Sigmoid colon (tissue), 4 donors: ENCODE data around the gene SLC6A1.

Source experiments
- CTCF ChIP-seq, 4 experiments: fragments of 450-650 bp in 3 of 4; fragments of 200-600 bp in 1 of 4; IDR thresholded peaks; one replicate each; pipeline ENCODE4 v1.5.1; 2016 to 2019; ENCODE audit warnings: antibody characterized with exemption in 4 of 4, mild to moderate bottlenecking in 3 of 4, moderate library complexity in 2 of 4
- EP300 ChIP-seq, 4 donors: sonication (generic); formaldehyde crosslinking; IDR thresholded peaks; one replicate each; pipeline ENCODE4 v1.6.1; 2017; ENCODE audit warnings: antibody characterized with exemption in 4 of 4
- POLR2AphosphoS5 ChIP-seq, 4 donors: sonication (generic); formaldehyde crosslinking; IDR thresholded peaks; one replicate each; pipeline ENCODE4 v1.6.1; 2017; ENCODE audit warnings: antibody characterized with exemption in 4 of 4

DNA sequence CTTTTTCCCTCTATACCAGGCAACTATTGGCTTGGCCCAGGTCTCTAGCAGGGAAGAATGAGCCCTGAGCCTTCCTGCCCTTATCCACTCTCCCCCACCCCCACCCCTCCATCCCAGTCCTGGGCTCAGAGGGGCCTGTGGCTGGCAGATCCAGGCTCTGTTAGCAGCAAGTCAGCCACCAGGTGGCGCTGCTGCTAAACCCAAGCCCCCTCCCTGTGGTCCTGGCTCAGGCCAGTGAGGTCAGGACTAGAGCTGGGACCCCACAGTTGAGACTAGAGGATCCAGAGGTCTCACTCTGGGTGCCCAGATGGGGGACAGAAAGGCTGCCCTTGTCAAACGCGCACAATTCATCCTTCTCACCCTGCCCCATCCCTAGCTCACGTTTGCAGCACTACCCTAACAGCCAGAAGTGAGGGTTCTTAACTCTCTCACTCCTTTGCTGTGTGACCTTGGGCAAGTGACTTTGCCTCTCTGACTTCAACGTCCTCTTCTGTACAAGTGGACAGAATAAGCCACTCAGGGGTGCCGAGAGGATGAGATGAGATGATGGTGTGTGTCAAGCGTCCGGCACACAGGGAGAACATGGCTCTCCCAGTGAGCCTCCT lies 46.8 kb upstream of the SLC6A1 start:
- TF ChIP-seq CTCF (IDR thresholded peaks at IDR 0.05) (peak; percentile 55 to 89 (median 76)), POLR2AphosphoS5 (IDR thresholded peaks at IDR 0.05) (no peak), EP300 (IDR thresholded peaks at IDR 0.05) (no peak)
